GM21390 (cell line): ENCODE data around the gene ERI2.
"Not testable (repeated sequence)": the region's sequence is repeated elsewhere in the genome, so short reads cannot be mapped to it uniquely, and the experiment has no call there.

Source experiments
- ATAC-seq: cut with Tn5 transposase; IDR thresholded peaks from one replicate; pipeline ENCODE4 v1.9.1; 2021; ENCODE audit not compliant: unreplicated experiment

Gene ERI2

GRCh38 chr16:20818929-20819585, 12.8 kb upstream of the ERI2 start:
- ATAC-seq = no peak

GRCh38 chr16:20814784-20815183, 8.5 kb upstream of the ERI2 start:
- no peak for ATAC-seq

- ATAC-seq = no peak
Observed at GRCh38 chr16:20812510-20812909, 6.2 kb upstream of the ERI2 start.

- ATAC-seq = no peak
Observed at GRCh38 chr16:20811889-20812439, 5.7 kb upstream of the ERI2 start.

GRCh38 chr16:20807862-20808261, 1.6 kb upstream of the ERI2 start:
- no peak for ATAC-seq

DNA sequence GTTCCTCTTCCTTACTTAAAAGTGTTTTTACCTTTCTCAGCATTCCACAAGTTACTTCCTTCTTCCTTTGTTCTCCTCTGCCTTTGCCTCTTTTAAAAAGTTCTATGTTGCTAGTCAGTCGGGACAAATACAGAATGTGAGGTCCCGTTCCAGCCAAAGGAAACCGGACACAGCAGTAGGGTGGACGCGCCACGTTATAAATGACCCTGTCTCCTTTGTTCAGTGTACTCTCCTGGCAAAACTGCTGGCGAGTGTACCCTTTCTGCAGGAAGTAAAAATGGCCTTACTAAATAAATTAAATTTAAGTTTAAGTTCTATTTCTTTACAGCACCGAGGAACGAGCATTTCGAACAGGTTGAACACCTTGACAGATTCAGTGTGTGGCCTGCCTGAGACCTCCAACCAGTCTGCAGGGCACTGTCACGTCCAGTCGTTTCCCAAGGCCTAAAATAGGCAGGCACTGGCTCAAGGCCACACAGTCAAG, 546 bp downstream of the ERI2 start:
- not testable (repeated sequence) for ATAC-seq

GRCh38 chr16:20803561-20804214, 2.6 kb downstream of the ERI2 start:
- ATAC-seq = no peak

DNA sequence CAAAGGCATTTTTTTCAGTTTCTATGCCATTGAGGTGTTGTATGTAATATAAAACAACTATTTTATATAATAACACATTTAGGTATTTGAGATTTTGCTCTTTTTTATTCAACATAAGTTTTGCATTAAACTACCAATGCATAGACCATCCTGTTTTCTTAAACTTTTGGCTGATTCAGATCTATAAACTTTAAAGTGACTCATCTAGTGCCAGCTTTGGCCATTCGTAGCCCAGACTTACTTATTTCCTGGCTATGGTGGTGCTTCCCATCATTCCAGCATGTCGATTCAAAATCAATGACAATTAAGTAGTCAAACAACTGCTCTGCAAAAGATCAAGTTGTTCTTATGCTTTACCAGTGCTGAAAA, 3.1 kb downstream of the ERI2 start:
- ATAC-seq = no peak

GRCh38 chr16:20801278-20801677, 5.0 kb downstream of the ERI2 start:
- no peak for ATAC-seq

DNA sequence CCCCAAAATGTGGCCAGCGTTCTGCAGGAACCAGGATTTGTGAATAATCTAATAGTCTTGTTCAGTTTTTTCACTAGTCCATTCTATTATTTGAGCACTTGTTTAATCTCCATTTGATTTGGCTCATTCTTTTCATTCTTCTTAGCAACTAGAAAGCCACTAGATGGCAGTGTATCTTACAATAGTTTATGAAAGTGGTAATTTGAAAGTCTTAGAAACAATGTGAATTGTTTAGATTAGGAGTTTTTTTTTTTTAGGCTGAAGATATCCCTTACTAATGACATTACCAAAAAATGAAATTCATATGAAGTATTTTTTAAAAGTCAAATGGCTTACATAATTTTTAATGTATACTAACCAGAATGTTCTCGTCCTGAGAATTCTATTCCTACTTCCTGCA, 6.7 kb downstream of the ERI2 start:
- no peak for ATAC-seq

- no peak for ATAC-seq
Observed at GRCh38 chr16:20798364-20798763, 7.9 kb downstream of the ERI2 start.

- ATAC-seq = no peak
Observed at GRCh38 chr16:20791923-20792612, 14.2 kb downstream of the ERI2 start.

DNA sequence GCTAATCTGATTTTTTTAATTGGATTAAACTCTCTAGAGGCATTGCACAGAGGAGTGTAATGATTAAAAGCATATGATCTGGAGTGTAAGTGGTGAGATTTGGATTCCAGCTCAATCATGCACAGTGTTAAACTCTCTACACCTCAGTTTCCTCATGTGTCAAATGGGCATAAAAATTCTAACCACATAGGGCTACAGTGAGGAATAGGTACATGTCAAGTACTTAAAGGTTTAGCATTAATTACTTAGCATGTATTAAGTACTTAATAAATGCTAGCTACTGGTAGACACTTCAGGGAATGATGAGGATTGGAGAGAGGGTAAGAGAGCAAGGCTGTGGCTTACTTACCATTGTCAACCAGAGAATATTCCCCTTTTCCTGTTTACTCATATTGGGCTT, 17.1 kb downstream of the ERI2 start:
- ATAC-seq = no peak

GRCh38 chr16:20784204-20784603, 22.1 kb downstream of the ERI2 start:
- ATAC-seq = no peak

DNA sequence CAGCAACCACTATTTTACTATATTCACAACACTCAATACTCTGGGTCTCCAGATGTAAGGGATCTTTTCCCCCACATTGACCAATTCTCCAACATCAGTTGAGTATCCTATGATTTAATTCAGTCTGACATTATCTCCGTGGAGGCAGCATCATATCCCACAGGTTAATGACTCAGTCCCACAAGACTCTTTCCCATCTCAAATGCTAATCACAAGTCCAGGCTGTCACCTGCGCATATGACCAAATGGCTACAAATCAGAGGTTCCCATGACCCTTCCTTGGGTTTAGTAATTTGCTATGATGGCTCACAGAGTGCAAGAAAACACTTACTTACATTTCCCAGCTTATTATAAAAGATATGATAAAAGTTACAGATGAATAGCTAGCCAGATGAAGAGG, 23.8 kb downstream of the ERI2 start:
- no peak for ATAC-seq

GRCh38 chr16:20781697-20782096, 24.6 kb downstream of the ERI2 start:
- ATAC-seq = no peak

- ATAC-seq = no peak
Observed at GRCh38 chr16:20774703-20775362, 31.4 kb downstream of the ERI2 start.

GRCh38 chr16:20773679-20774078, 32.6 kb downstream of the ERI2 start:
- ATAC-seq = no peak

GRCh38 chr16:20768818-20769217, 37.5 kb downstream of the ERI2 start:
- ATAC-seq = no peak

DNA sequence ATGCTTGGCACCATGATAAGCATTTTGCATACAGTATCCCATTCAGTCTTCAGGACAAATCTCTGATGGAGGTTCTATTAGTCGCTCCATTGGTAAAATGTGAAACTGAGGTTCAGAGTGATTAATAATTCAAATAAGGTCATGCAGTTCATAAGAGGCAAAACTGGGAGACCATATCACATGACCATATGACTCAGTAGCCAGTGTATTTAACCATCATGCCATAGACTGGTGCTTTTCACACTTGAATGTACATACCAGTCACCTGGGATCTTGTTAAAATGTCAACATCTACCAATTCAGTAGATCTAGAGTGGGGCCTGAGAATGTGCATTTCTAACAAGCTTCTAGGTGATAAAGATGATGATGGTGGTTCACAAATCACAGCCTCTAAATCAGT, 38.2 kb downstream of the ERI2 start:
- ATAC-seq = no peak

- no peak for ATAC-seq
Observed at GRCh38 chr16:20767577-20767976, 38.7 kb downstream of the ERI2 start.
